HG02884 (cell line): ENCODE results near the gene IQGAP2.
"Not testable (repeated sequence)": the region's sequence is repeated elsewhere in the genome, so short reads cannot be mapped to it uniquely, and the experiment has no call there.

Experiments used
- ATAC-seq: cut with Tn5 transposase; IDR thresholded peaks from one replicate; pipeline ENCODE4 v1.9.1; 2021; ENCODE audit warnings: mild to moderate bottlenecking, moderate library complexity; ENCODE audit not compliant: unreplicated experiment

The IQGAP2 gene

GRCh38 chr5:76728965-76729364 is 325.9 kb downstream of the IQGAP2 start:
- ATAC-seq: no peak

GRCh38 chr5:76729373-76730290 is 326.5 kb downstream of the IQGAP2 start:
- ATAC-seq: no peak

GRCh38 chr5:76732405-76733048 is 329.4 kb downstream of the IQGAP2 start:
- ATAC-seq: no peak

- ATAC-seq: no peak
Observed at GRCh38 chr5:76733049-76733417, 329.9 kb downstream of the IQGAP2 start.

GRCh38 chr5:76735762-76736545 is 332.9 kb downstream of the IQGAP2 start:
- no peak for ATAC-seq

GRCh38 chr5:76736679-76737556 is 333.8 kb downstream of the IQGAP2 start:
- no peak for ATAC-seq

DNA sequence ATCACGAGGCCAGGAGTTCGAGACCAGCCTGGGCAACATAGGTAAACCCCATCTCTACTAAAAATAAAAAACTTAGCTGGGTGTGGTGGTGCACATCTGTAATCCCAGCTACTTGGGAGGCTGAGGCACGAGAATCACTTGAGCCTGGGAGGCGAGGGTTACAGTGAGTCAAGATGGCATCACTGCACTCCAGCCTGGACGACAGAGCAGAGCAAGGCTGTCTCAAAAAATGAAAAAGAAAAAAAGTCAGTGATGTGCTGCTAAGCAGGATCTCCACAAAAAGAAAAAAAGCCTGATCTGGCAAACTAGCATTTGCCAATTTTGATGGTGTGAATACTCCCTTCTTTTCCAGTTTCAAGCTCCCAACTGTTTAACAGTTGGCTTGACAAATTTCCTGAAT is 334.8 kb downstream of the IQGAP2 start:
- no peak for ATAC-seq

DNA sequence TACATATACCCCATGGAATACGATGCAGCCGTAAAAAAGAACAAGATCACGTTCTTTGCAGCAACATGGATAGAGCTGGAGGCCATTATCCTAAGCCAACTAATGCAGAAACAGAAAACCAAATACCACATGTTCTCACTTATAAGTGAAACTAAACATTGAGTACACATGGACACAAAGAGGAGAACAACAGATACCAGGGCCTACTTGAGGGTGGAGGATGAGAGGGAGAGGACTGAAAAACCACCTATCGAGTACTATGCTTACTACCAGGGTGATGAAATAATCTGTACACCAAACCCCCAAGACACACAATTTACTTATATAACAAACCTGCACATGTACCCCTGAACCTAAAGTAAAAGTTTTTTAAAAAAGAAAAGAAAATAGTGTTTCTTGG is 338.4 kb downstream of the IQGAP2 start:
- not testable (repeated sequence) for ATAC-seq

GRCh38 chr5:76742583-76742982 is 339.5 kb downstream of the IQGAP2 start:
- no peak for ATAC-seq

GRCh38 chr5:76744632-76745031 is 341.5 kb downstream of the IQGAP2 start:
- no peak for ATAC-seq

GRCh38 chr5:76745670-76746069 is 342.6 kb downstream of the IQGAP2 start:
- ATAC-seq: no peak

- no peak for ATAC-seq
Observed at GRCh38 chr5:76746677-76747076, 343.6 kb downstream of the IQGAP2 start.

DNA sequence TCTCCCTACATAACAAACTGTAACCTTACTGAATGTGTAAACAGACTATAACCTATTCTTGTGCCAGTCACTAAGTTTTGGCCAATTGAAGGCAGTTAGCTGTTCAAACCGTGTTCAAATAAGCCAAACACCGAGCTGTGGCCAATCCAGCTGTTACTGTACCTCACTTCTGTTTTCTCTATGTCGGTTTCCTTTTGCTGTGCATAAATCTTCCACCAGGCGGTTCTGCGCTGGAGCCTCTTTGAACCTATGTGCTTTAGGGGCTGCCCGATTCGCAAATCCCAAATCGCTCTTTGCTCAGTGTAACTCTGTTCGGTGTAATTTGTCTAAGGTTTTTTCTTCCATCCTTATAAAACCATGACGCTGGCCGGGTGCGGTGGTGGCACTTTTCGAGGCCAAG is 344.6 kb downstream of the IQGAP2 start:
- no peak for ATAC-seq

- no peak for ATAC-seq
Observed at GRCh38 chr5:76751291-76751690, 348.2 kb downstream of the IQGAP2 start.

DNA sequence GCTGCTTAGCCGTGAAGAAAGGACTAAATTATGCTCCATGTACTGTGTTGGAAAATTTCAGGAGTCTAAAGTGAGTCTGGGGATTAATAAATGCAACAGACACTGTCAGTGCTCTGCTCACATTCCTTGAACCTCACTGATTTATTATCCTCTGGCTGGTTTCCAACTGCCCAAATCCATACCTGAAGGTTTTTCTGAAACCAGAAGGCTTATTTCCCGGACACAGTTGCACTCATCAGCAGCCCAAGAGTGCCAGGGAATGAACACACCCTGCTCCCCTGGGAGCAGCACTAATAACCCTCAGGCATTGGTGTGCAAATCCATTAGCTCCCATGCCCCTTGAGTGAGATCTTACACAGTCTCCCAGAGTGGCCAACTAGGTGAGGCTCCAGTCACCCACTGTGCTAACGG is 351.6 kb downstream of the IQGAP2 start:
- ATAC-seq: no peak

DNA sequence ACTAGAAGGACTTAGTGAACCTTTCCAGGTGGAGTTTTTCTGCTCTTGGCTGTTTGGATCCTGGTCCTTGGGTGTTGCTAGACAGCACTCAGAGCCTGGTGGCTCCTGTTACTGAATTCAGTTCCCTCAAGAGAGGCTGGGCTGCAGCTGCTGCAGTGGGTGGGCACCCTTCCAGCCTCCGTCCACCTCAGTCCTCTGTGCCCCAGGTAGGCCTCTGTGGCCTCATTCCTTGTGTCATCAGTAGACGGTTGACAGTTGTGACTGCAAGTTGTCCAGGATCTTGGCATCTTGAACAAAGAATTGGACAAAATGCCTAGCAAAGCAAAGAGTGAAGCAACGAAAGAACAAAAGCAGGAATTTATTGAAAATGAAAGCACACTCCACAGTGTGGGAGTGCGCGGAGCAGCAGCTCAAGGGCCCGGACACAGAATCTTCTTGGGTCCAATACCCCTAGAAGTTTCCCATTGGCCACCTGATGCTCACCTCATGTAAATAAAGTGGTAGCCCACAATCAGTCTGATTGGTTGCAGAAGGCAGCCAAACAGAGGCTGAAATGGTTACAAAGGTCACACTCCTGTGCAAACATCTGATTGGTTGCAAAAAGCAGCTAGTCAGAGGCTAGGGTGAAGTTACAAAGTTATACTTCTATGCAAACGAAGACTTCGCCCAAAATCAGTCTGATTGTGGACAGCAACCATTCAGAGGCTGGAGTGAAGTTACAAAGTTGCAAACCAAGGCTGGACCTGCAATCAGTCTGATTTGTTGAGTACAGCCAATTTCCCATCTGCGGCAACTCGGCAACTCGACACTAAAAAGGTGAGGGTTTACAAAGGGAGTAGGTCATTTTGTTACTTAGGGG is 352.9 kb downstream of the IQGAP2 start:
- ATAC-seq: no peak

- ATAC-seq: no peak
Observed at GRCh38 chr5:76757049-76757448, 354.0 kb downstream of the IQGAP2 start.
